ENCODE measurements around the gene PFKP. TPM values are rescaled to one million over a fixed set of nuclear protein-coding genes. Genes with fewer than 3 reads are reported as not detected.

The PFKP gene
- total RNA-seq, 1 experiment from 2014 or later: 140 TPM

DNA sequence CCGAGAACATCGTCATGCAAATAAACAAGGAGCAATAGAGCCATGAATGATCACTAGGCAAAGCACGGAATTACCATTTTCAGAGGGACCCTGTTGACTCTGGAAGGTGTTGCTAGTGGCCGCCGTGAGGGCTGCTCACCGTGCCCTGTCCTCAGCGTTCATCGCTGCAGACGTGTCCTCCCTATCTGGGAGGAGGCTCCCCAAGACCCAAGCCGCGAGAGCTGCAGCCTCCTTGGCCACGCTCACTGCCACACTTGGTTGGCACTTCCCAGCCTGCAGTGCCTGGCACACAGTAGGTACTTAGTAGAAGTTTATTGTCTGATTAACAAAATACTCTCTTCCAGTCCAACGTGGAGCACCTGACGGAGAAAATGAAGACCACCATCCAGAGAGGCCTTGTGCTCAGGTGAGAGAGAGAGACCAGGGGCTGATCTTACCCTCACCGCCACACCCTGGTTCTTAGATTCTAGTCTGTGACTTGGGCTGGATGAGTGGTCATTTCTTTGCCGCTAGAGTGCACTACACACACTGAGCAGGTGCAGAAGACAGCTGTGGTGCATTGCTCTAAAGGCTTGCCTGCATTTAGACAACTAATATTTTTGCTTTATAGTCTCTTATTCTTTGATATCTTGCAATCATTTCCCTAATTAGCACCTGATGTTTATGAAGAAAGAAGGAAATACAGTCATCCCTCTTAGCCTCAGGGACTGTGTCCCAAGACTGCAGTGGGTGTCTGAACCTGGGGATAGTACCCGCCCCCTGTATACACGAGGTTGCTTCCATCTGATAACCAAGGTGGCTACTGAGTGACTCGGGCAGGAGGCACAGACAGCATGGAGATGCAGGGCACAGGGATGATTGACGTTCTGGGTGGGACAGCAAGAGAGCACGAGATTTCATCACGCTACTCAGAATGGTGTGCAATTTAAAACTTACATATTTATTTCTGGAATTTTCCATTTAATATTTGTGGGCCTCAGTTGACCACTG is 65.0 kb downstream of the PFKP start:
- H4K20me1 ChIP-seq (ENCODE audit: low read length): no peaks in the 10 kb centered on the region
- H3K4me3 ChIP-seq (ENCODE audit: low read length): no peak overlapping the region
- DNase-seq (no peak), ATAC-seq (no peak)
- no peak overlapping the region for H2AFZ ChIP-seq (ENCODE audit: low read length)
- H3K36me3 ChIP-seq (ENCODE audit: low read depth, low read length): peaks cover 18% of the 10 kb centered on the region
- H3K27ac ChIP-seq (ENCODE audit: low read length): no peak overlapping the region; the same call in 1 of the 2 replicates
- H3K9me2 ChIP-seq (replicated peaks; ENCODE audit: low read length): no peaks in the 10 kb centered on the region
- H3K27me3 ChIP-seq (ENCODE audit: low read length): no peaks in the 10 kb centered on the region
- CTCF ChIA-PET: no interaction called here
- peaks cover 14% of the 10 kb centered on the region; the same call in 1 of the 2 replicates for H3K4me1 ChIP-seq (ENCODE audit: insufficient read depth, low read length)
- no peaks in the 10 kb centered on the region for H3F3A ChIP-seq (ENCODE audit: low read length, unreplicated experiment)
- no peak overlapping the region for H3K4me2 ChIP-seq (ENCODE audit: low read length)
- no peaks in the 10 kb centered on the region for H3K9me3 ChIP-seq (ENCODE audit: low read length)
- H3K79me2 ChIP-seq (ENCODE audit: low read length): no peaks in the 10 kb centered on the region
- intact Hi-C loops (cut with micrococcal nuclease): no loop called here
- BruUV-seq (replicated peaks): no TSS peak
- no peak for TF ChIP-seq EZH2phosphoT487 (IDR thresholded peaks at IDR 0.05; ENCODE audit: borderline replicate concordance, low read length)
- TF ChIP-seq EZH2 (IDR thresholded peaks at IDR 0.05; ENCODE audit: low read length, unreplicated experiment): no peak
- TF ChIP-seq, protein P1, sequence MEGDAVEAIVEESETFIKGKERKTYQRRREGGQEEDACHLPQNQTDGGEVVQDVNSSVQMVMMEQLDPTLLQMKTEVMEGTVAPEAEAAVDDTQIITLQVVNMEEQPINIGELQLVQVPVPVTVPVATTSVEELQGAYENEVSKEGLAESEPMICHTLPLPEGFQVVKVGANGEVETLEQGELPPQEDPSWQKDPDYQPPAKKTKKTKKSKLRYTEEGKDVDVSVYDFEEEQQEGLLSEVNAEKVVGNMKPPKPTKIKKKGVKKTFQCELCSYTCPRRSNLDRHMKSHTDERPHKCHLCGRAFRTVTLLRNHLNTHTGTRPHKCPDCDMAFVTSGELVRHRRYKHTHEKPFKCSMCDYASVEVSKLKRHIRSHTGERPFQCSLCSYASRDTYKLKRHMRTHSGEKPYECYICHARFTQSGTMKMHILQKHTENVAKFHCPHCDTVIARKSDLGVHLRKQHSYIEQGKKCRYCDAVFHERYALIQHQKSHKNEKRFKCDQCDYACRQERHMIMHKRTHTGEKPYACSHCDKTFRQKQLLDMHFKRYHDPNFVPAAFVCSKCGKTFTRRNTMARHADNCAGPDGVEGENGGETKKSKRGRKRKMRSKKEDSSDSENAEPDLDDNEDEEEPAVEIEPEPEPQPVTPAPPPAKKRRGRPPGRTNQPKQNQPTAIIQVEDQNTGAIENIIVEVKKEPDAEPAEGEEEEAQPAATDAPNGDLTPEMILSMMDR (conservative IDR thresholded peaks at IDR 0.05; ENCODE audit: low read depth, low read length): no peak
- H3K9ac ChIP-seq (ENCODE audit: low read length): no peak overlapping the region
- POLR2A ChIA-PET (ENCODE audit: unreplicated experiment): no interaction called here

- H3K36me3 ChIP-seq (ENCODE audit: low read depth, low read length): peaks cover 28% of the 10 kb centered on the region
- CTCF ChIA-PET: no interaction called here
These were observed 66.6 kb downstream of the PFKP start for GRCh38 chr10:3133948-3134347.

More at GRCh38 chr10:3133948-3134347, 66.6 kb downstream of the PFKP start:
- Histone ChIP-seq H3K27ac (ENCODE audit: low read length) (no peak overlapping the region), H3K9me2 (replicated peaks; ENCODE audit: low read length) (no peaks in the 10 kb centered on the region), H4K20me1 (ENCODE audit: low read length) (no peaks in the 10 kb centered on the region), H3K4me3 (ENCODE audit: low read length) (no peak overlapping the region), H3K27me3 (ENCODE audit: low read length) (no peaks in the 10 kb centered on the region), H3K4me2 (ENCODE audit: low read length) (no peak overlapping the region), H3K9ac (ENCODE audit: low read length) (no peak overlapping the region), H3F3A (ENCODE audit: low read length, unreplicated experiment) (no peaks in the 10 kb centered on the region), H3K79me2 (ENCODE audit: low read length) (no peaks in the 10 kb centered on the region), H2AFZ (ENCODE audit: low read length) (no peak overlapping the region), H3K4me1 (ENCODE audit: insufficient read depth, low read length) (peaks cover 14% of the 10 kb centered on the region; the same call in 1 of the 2 replicates), H3K9me3 (ENCODE audit: low read length) (no peaks in the 10 kb centered on the region)
- POLR2A ChIA-PET (ENCODE audit: unreplicated experiment): interaction anchor here (0.5 kb wide), 1 partner anchor 56 kb away, joined by 4 read pairs; no protein-coding TSS in a partner anchor
- intact Hi-C loops (cut with micrococcal nuclease): no loop called here
- no TSS peak for BruUV-seq (replicated peaks)
- ATAC-seq (no peak), DNase-seq (no peak)
- TF ChIP-seq EZH2 (IDR thresholded peaks at IDR 0.05; ENCODE audit: low read length, unreplicated experiment): no peak
- TF ChIP-seq EZH2phosphoT487 (IDR thresholded peaks at IDR 0.05; ENCODE audit: borderline replicate concordance, low read length): no peak
- TF ChIP-seq, protein P1 (conservative IDR thresholded peaks at IDR 0.05; ENCODE audit: low read depth, low read length): no peak
